SK-N-SH (cell line): Measurements from ENCODE around the gene NOP53. TPM values are rescaled to one million over a fixed set of nuclear protein-coding genes. Genes with fewer than 3 reads are reported as not detected.

ENCODE experiments used
- CTCF ChIA-PET: fragments of 300-600, 350-600 bp; formaldehyde crosslinking; extraction: SDS; loops from one replicate; lab custom pipeline; 2021; lab: Yijun Ruan, JAX
- POLR2A ChIA-PET: fragments of 350-600 bp; sonication (Branson Sonifier 250); formaldehyde crosslinking; extraction: SDS; loops from one replicate; lab custom pipeline; 2020; ENCODE audit warnings: antibody characterized with exemption, inconsistent platforms; lab: Yijun Ruan, JAX
- DNase-seq: peaks from one replicate; pipeline ENCODE4 v3.0.0; 2012
- H2AFZ ChIP-seq: fragments of 200-600 bp; sonication (generic); 2 replicates; pipeline ENCODE4 v1.8.1; 2016; ENCODE audit warnings: antibody characterized with exemption, mild to moderate bottlenecking, low read depth
- H3F3A ChIP-seq: fragments of 200-600 bp; sonication (generic); replicated peaks from 2 replicates; pipeline ENCODE3; 2016; ENCODE audit warnings: antibody characterized with exemption, mild to moderate bottlenecking; ENCODE audit not compliant: insufficient read depth
- H3K27ac ChIP-seq, 2 experiments: fragments of 200-500 bp in 1 of 2; fragments of 200-600 bp in 1 of 2; sonication (Bioruptor generic) in 1 of 2; sonication (generic), shearing (Covaris generic) in 1 of 2; 2 replicates each; pipeline versions ENCODE4 v1.5.1 to v1.6.1; 2014 to 2016; ENCODE audit warnings: low read depth in 2 of 2, inconsistent platforms in 1 of 2, low read length in 1 of 2, mild to moderate bottlenecking in 1 of 2, mixed read lengths in 1 of 2
- H3K27me3 ChIP-seq: fragments of 200-600 bp; sonication (generic), shearing (Covaris generic); 2 replicates; pipeline ENCODE4 v1.6.1; 2016; ENCODE audit warnings: mixed run types; ENCODE audit not compliant: insufficient read depth
- H3K36me3 ChIP-seq, 2 experiments: fragments of 200-500 bp in 1 of 2; fragments of 200-600 bp in 1 of 2; sonication (Bioruptor generic) in 1 of 2; sonication (generic) in 1 of 2; replicated peaks in 1 of 2; 2 replicates each; pipeline versions ENCODE3 to v1.5.1; 2014 to 2016; ENCODE audit warnings: low read length in 1 of 2, mild to moderate bottlenecking in 1 of 2; ENCODE audit not compliant: insufficient read depth in 2 of 2, control insufficient read depth in 1 of 2
- H3K4me1 ChIP-seq, 2 experiments: fragments of 200-500 bp in 1 of 2; fragments of 200-600 bp in 1 of 2; sonication (Bioruptor generic) in 1 of 2; sonication (generic), shearing (Covaris generic) in 1 of 2; 2 replicates each; pipeline versions ENCODE4 v1.5.1 to v1.6.1; 2014 to 2016; ENCODE audit warnings: low read depth in 1 of 2, low read length in 1 of 2, mixed run types in 1 of 2; ENCODE audit not compliant: insufficient read depth in 2 of 2, control insufficient read depth in 1 of 2
- H3K4me2 ChIP-seq: fragments of 200-600 bp; sonication (generic), shearing (Covaris generic); 2 replicates; pipeline ENCODE4 v1.6.1; 2017; ENCODE audit warnings: mixed run types
- H3K4me3 ChIP-seq, 2 experiments: fragments of 200-500 bp in 1 of 2; fragments of 200-600 bp in 1 of 2; sonication (Bioruptor generic) in 1 of 2; sonication (generic), shearing (Covaris generic) in 1 of 2; 2 replicates each; pipeline versions ENCODE4 v1.5.1 to v1.8.1; 2014 to 2016; ENCODE audit warnings: low read depth in 2 of 2, inconsistent platforms in 1 of 2, low read length in 1 of 2, mild to moderate bottlenecking in 1 of 2, mixed read lengths in 1 of 2, moderate library complexity in 1 of 2
- H3K79me2 ChIP-seq: fragments of 200-600 bp; sonication (generic); 2 replicates; pipeline ENCODE4 v1.8.1; 2017; ENCODE audit warnings: mild to moderate bottlenecking; ENCODE audit not compliant: insufficient read depth
- H3K9ac ChIP-seq: fragments of 200-600 bp; sonication (generic); 2 replicates; pipeline ENCODE4 v1.6.1; 2017; ENCODE audit warnings: mixed run types
- H3K9me2 ChIP-seq: fragments of 200-600 bp; sonication (generic); 2 replicates; pipeline ENCODE4 v1.6.1; 2017; ENCODE audit warnings: mixed run types
- H3K9me3 ChIP-seq: fragments of 200-600 bp; sonication (generic); 2 replicates; pipeline ENCODE4 v1.6.1; 2017; ENCODE audit warnings: mixed run types, mild to moderate bottlenecking, moderate library complexity
- H4K20me1 ChIP-seq: fragments of 200-600 bp; sonication (generic); 2 replicates; pipeline ENCODE4 v1.6.1; 2017; ENCODE audit warnings: mild to moderate bottlenecking, mixed run types; ENCODE audit not compliant: insufficient read depth
- CHD2 ChIP-seq: fragments of 150-350 bp; IDR thresholded peaks from 2 replicates; pipeline ENCODE4 v1.6.1; 2018; ENCODE audit warnings: low read length; ENCODE audit not compliant: partially characterized antibody
- CTCF ChIP-seq: fragments of 200-600 bp; sonication (generic); IDR thresholded peaks from 2 replicates; pipeline ENCODE4 v1.6.1; 2017; ENCODE audit warnings: antibody characterized with exemption, mild to moderate bottlenecking, moderate library complexity
- ELF1 ChIP-seq: IDR thresholded peaks from 2 replicates; pipeline ENCODE4 v1.4.0; 2012
- EZH2phosphoT487 ChIP-seq: fragments of 200-600 bp; sonication (generic); IDR thresholded peaks from 2 replicates; pipeline ENCODE4 v1.6.1; 2017; ENCODE audit warnings: low read depth, mixed run types, mild to moderate bottlenecking, antibody characterized with exemption, moderate library complexity, borderline replicate concordance
- FOXJ3 ChIP-seq: sonication (generic); formaldehyde crosslinking; IDR thresholded peaks from 2 replicates; pipeline ENCODE4 v1.5.1; 2020; ENCODE audit warnings: mild to moderate bottlenecking, missing genetic modification reagents
- IRF3 ChIP-seq: fragments of 150-350 bp; IDR thresholded peaks from 2 replicates; pipeline ENCODE4 v1.6.1; 2016; ENCODE audit warnings: mild to moderate bottlenecking, low read depth, low read length
- JUND ChIP-seq: IDR thresholded peaks from 2 replicates; pipeline ENCODE4 v1.4.0; 2012
- MAX ChIP-seq: IDR thresholded peaks from 2 replicates; pipeline ENCODE4 v1.4.0; 2012; ENCODE audit warnings: low read depth
- RCOR1 ChIP-seq: fragments of 150-350 bp; IDR thresholded peaks from 2 replicates; pipeline ENCODE4 v1.6.1; 2017; ENCODE audit warnings: antibody characterized with exemption, low read length
- REST ChIP-seq: IDR thresholded peaks from 2 replicates; pipeline ENCODE4 v1.6.1; 2012; ENCODE audit warnings: mild to moderate bottlenecking, low read depth, low read length, moderate library complexity
- TEAD4 ChIP-seq: IDR thresholded peaks from 2 replicates; pipeline ENCODE4 v1.4.0; 2012; ENCODE audit warnings: mild to moderate bottlenecking, borderline replicate concordance; ENCODE audit not compliant: insufficient read depth
- USF1 ChIP-seq: IDR thresholded peaks from 2 replicates; pipeline ENCODE4 v1.4.0; 2012; ENCODE audit warnings: low read depth, borderline replicate concordance
- ZBTB33 ChIP-seq: IDR thresholded peaks from 2 replicates; pipeline ENCODE4 v1.4.0; 2012; ENCODE audit warnings: low read depth, borderline replicate concordance
- WGBS: methylation state at CpG from one replicate; pipeline ENCODE4 v1.1.6; 2017; ENCODE audit warnings: low lambda C conversion rate; 5-methylcytosine and 5-hydroxymethylcytosine counted together
- polyA plus RNA-seq, 3 experiments: library from polyadenylated mRNA; depleted of rRNA; stranded (reverse); fragments of >200 nt; gene quantifications; 2 replicates each; pipeline ENCODE4 v1.2.3, GENCODE V29; 2012

Gene NOP53
- polyA plus RNA-seq, 1 of the 3 experiments (the other 2 are of a cell fraction) = 275 TPM

- peaks cover 38% of the 10 kb centered on the region for H3F3A ChIP-seq
- TF ChIP-seq JUND (no peak), CHD2 (no peak), FOXJ3 (no peak), MAX (no peak), ELF1 (no peak), USF1 (no peak), IRF3 (no peak), RCOR1 (no peak), EZH2phosphoT487 (no peak)
- H3K9ac ChIP-seq = no peak overlapping the region
- no peaks in the 10 kb centered on the region for H3K9me2 ChIP-seq
- peaks cover 9% of the 10 kb centered on the region for H3K79me2 ChIP-seq
- CTCF ChIA-PET = interaction anchor here (0.9 to 17.6 kb wide), 3 partner anchors 11 to 33 kb away, joined by 3 to 475 read pairs (median 3); partner anchors contain the start of gene EHD2
- H3K4me3 ChIP-seq = no peak overlapping the region
- no peaks in the 10 kb centered on the region for H4K20me1 ChIP-seq
- H3K4me2 ChIP-seq = no peak overlapping the region
- 94% methylated on average over 14 of the region's 15 CpGs for WGBS
- H3K27ac ChIP-seq = peak overlapping the region in 1 of 2 experiments; percentile 97; a peak in 2 of 4 replicates
- no peaks in the 10 kb centered on the region for H3K27me3 ChIP-seq
- no peak overlapping the region for H2AFZ ChIP-seq
- peaks cover 10 to 12% of the 10 kb centered on the region in 2 experiments; a peak in 1 of 4 replicates for H3K4me1 ChIP-seq
- POLR2A ChIA-PET = interaction anchor here (0.6 to 2.2 kb wide), 2 partner anchors 19 to 23 kb away, joined by 3 to 8 read pairs; no protein-coding TSS in a partner anchor
- no peak for DNase-seq
- peaks cover under 1 to 34% of the 10 kb centered on the region in 2 experiments for H3K36me3 ChIP-seq
- H3K9me3 ChIP-seq = no peaks in the 10 kb centered on the region
These were observed 3.7 kb upstream of the NOP53 start for GRCh38 chr19:47741544-47742140.

- H4K20me1 ChIP-seq = no peaks in the 10 kb centered on the region
- peaks cover 4 to 41% of the 10 kb centered on the region in 2 experiments for H3K36me3 ChIP-seq
- peaks cover 12 to 14% of the 10 kb centered on the region in 2 experiments; a peak in 1 of 4 replicates for H3K4me1 ChIP-seq
- peak overlapping the region; percentile 62; the same call in 1 of the 2 replicates for H3K9ac ChIP-seq
- H3K27me3 ChIP-seq = no peaks in the 10 kb centered on the region
- H3K79me2 ChIP-seq = peaks cover 19% of the 10 kb centered on the region
- ChIA-PET CTCF (interaction anchor here (0.6 to 17.6 kb wide), 20 partner anchors 8 to 471 kb away, joined by 3 to 475 read pairs (median 4); partner anchors contain the start of genes EHD2 and NAPA), POLR2A (interaction anchor here (0.8 to 1.2 kb wide), 2 partner anchors 20 to 30 kb away, joined by 5 to 7 read pairs; partner anchors contain the start of gene EHD2)
- no peak overlapping the region for H2AFZ ChIP-seq
- no peak for DNase-seq
- H3F3A ChIP-seq = peaks cover 37% of the 10 kb centered on the region
- H3K27ac ChIP-seq = peak overlapping the region; percentile 51 to 97; a peak in 3 of 4 replicates
- peak overlapping the region; percentile 73 for H3K4me2 ChIP-seq
- WGBS = 66% methylated on average over 13 of the region's 13 CpGs
- no peaks in the 10 kb centered on the region for H3K9me3 ChIP-seq
- no peak overlapping the region; a peak in 1 of 4 replicates for H3K4me3 ChIP-seq
- H3K9me2 ChIP-seq = no peaks in the 10 kb centered on the region
- no peak for TF ChIP-seq ZBTB33
- no peak for TF ChIP-seq IRF3
- TF ChIP-seq TEAD4 = no peak
- no peak for TF ChIP-seq REST
- no peak for TF ChIP-seq CTCF
These were observed 2.7 kb upstream of the NOP53 start for GRCh38 chr19:47742634-47743033.
